ENCODE results near the gene RPEL1. TPM values are rescaled to one million over a fixed set of nuclear protein-coding genes. Genes with fewer than 3 reads are reported as not detected.
A peak's percentile ranks its signal among the peaks of the same experiment; 100 is the strongest.
"Not testable (repeated sequence)": the region's sequence is repeated elsewhere in the genome, so short reads cannot be mapped to it uniquely, and the experiment has no call there.

The RPEL1 gene
- total RNA-seq (2021; fragmentation: NEBNext Ultra II Directional; extraction: Animal tissue kit (Norgen Biotek cat#: 25700)), result not detected in 2 replicates
- 0.12 and 0.13 TPM in 2 replicates for polyA plus RNA-seq (2011; rRNA removed)
- polyA plus RNA-seq (2011; cell fraction: cytosol; rRNA removed), result 0.03 TPM
- polyA plus RNA-seq (2011; cell fraction: nucleus; rRNA removed), result 0.04 TPM
- polyA plus RNA-seq (2012, experiment 1 of 2), result 0.08 to 0.11 TPM (median 0.08 TPM) in 3 of 4 replicates, not detected in the other
- polyA plus RNA-seq (2012, experiment 2 of 2), result not detected
- not detected for polyA plus RNA-seq (2013, experiment 1 of 2)
- not detected for polyA plus RNA-seq (2013, experiment 2 of 2)
- 0.07 and 0.16 TPM in 2 replicates for polyA minus RNA-seq (2011; rRNA and poly(A)+ RNA removed)
- polyA minus RNA-seq (2011; cell fraction: cytosol; rRNA and poly(A)+ RNA removed), result not detected
- not detected for polyA minus RNA-seq (2011; cell fraction: nucleus; rRNA and poly(A)+ RNA removed)
- long read RNA-seq, experiment 1, result 0 reads
- long read RNA-seq, experiment 2, result 0 reads

DNA sequence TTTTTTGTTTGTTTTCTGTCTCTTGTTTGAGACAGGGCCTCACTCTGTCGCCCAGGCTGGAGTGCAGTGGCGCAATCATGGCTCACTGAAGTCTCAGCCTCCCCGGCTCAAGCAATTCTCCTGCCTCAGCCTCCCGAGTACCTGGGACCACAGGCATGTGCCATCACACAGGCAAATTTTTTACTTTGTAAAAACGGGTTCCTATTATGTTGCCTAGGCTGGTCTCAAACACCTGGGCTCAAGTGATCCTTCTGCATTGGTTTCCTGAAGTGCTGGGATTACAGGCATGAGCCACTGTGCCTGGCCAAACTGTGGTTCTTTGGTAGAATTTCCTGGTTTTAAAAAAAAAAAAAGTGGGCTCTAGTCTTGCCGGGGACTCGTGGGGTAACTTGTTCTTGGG, at the start of gene RPEL1:
RPEL1 (plus strand) TSS at position 301 of the 400 bp plus-strand sequence. CDS start 110 bp downstream, outside the sequence.
- H4K8ac ChIP-seq (ENCODE audit: extremely low read depth, insufficient read depth, low read length), result peak within 1 kb of the TSS; percentile 57
- DNase-seq (ENCODE audit: low read depth in 1 of 2, low spot score in 2 of 2); H3K4me1 ChIP-seq (replicated peaks in 1 of 4; ENCODE audit: control insufficient read depth in 3 of 4, insufficient read depth in 4 of 4, low read length in 3 of 4); H3K9ac ChIP-seq (replicated peaks in 1 of 4; ENCODE audit: extremely low read depth in 1 of 4, low read depth in 3 of 4, low read length in 3 of 4); H3K56ac ChIP-seq (replicated peaks; ENCODE audit: insufficient read length, low read depth, low read length); H4K5ac ChIP-seq (ENCODE audit: insufficient read length, low read depth, low read length); H4K20me1 ChIP-seq (replicated peaks in 1 of 2; ENCODE audit: control insufficient read depth in 1 of 2, insufficient read depth in 2 of 2, low read length in 2 of 2); POLR2A ChIA-PET (ENCODE audit: partially characterized antibody); H3K79me2 ChIP-seq (ENCODE audit: control insufficient read depth in 1 of 2, insufficient read depth in 2 of 2, low read length in 2 of 2); H4K91ac ChIP-seq (replicated peaks; ENCODE audit: insufficient read length, low read length); H2BK15ac ChIP-seq (ENCODE audit: low read length); H3K9me3 ChIP-seq (ENCODE audit: insufficient read depth in 2 of 2, low read depth in 1 of 2, low read length in 1 of 2); H2BK12ac ChIP-seq (ENCODE audit: low read depth, low read length); H3K27ac ChIP-seq (ENCODE audit: low read depth, low read length); H2BK5ac ChIP-seq (ENCODE audit: low read depth, low read length); H3K36me3 ChIP-seq (ENCODE audit: control insufficient read depth in 2 of 4, insufficient read depth in 4 of 4, low read length in 3 of 4); H3K14ac ChIP-seq (ENCODE audit: insufficient read length); H3K27me3 ChIP-seq (replicated peaks in 1 of 4; ENCODE audit: control insufficient read depth in 3 of 4, extremely low read depth in 1 of 4, insufficient read depth in 3 of 4, low read length in 3 of 4); H3K79me1 ChIP-seq (ENCODE audit: low read depth, low read length); H2AK5ac ChIP-seq (ENCODE audit: low read depth, low read length); FAIRE-seq; H3K18ac ChIP-seq (ENCODE audit: extremely low read depth, low read length); H3K4me2 ChIP-seq (ENCODE audit: insufficient read depth in 1 of 2, low read depth in 2 of 2, low read length in 2 of 2); H2BK120ac ChIP-seq (replicated peaks; ENCODE audit: low read depth, low read length); H2BK20ac ChIP-seq (ENCODE audit: low read length); H3K23me2 ChIP-seq (ENCODE audit: low read depth, low read length); H3K4me3 ChIP-seq (ENCODE audit: extremely low read depth in 1 of 4, insufficient read depth in 2 of 4, low read depth in 3 of 4, low read length in 4 of 4); H3K23ac ChIP-seq (ENCODE audit: insufficient read length): not testable (repeated sequence)
- CTCF ChIA-PET (ENCODE audit: partially characterized antibody), result interaction anchor here (1.2 to 3.0 kb wide), 12 partner anchors 10 to 173 kb away, joined by 3 to 30 read pairs (median 9); partner anchors contain the start of gene NT5C2
- peak within 1 kb of the TSS; percentile 51 for H3K4ac ChIP-seq (replicated peaks; ENCODE audit: insufficient read length, low read depth, low read length)
- peak within 1 kb of the TSS; percentile 88; the same call in 1 of the 2 replicates for H2AFZ ChIP-seq (ENCODE audit: low read length)
- 91% methylated on average over 7 of the region's 7 CpGs; no CpG with 5 or more reads in 1 of the 2 experiments for WGBS, 2 experiments (ENCODE audit: extremely low coverage in 1 of 2, insufficient coverage in 1 of 2, insufficient read length in 1 of 2, insufficient replicate concordance in 2 of 2, low coverage in 1 of 2, low lambda C conversion rate in 2 of 2, missing lambda C conversion rate in 1 of 2)
